Stimulated activated CD8-positive, alpha-beta memory T cell treated with anti-CD3 and anti-CD28 coated beads, Interleukin-15, amount 100 ng/mL, for 24 hours (primary cell): Measurements from ENCODE around the gene SMARCC1.

Source experiments
- DNase-seq: peaks from one replicate; pipeline ENCODE4 v3.0.0-alpha.2; 2020; ENCODE audit warnings: low read depth

The SMARCC1 gene

GRCh38 chr3:47586746-47587145 is 194.9 kb downstream of the SMARCC1 start:
- DNase-seq: no peak

DNA sequence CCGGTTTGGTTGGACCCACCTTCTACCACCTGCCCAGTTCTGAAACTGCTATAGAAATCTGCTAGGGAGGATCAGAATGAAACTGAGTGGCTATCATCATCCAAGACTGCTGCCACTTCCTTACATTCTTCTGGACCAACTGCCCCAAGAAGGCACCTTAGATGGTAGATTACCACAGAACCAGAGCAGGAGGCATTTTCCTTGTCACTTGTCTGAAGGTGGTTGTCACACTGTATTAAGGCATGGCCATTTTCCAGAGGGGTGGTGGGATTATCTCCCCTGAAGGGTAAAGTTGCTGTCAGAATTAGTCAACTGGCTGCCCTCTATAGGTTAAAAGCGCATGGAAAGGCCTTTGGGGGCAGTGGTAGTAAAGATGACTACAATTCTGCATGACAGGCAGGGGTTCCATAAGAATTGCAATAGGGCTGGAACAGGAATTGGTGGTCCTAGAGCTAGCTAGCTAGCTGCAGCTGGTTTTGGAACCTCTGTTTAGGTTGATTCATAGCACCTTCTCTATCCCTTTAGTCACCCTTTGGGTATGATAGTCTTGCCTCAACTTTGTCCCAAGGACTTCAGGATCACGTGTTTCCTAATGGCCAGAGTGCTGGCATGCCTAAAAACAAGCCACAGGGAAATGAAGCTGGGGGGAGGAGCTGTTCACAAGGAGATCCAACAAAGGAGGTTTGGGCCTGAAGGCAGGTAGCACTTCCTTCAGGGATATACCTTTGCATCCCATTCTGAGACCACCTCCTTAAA is 198.2 kb downstream of the SMARCC1 start:
- no peak for DNase-seq

DNA sequence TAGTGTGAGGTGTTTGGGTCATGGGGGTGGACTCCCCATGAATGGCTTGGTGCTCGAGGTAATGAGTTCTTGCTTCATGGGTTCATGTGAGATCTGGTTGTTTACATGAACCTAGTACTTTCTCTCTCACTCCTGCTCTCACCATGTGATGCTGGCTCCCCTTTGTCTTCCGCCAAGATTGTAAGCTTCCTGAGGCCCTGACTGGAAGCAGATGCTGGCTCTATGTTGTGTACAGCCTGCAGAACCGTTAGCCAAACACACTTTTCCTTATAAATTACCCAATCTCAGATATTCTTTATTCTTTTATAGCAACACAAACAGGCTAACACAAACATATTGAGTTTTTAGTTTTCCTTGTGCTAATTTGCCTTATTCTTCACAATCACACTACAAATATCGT is 199.9 kb downstream of the SMARCC1 start:
- no peak for DNase-seq

GRCh38 chr3:47581422-47581821 is 200.3 kb downstream of the SMARCC1 start:
- DNase-seq: no peak

- DNase-seq: no peak
Measured at GRCh38 chr3:47580481-47580880, 201.2 kb downstream of the SMARCC1 start.

- no peak for DNase-seq
Measured at GRCh38 chr3:47579875-47580274, 201.8 kb downstream of the SMARCC1 start.

DNA sequence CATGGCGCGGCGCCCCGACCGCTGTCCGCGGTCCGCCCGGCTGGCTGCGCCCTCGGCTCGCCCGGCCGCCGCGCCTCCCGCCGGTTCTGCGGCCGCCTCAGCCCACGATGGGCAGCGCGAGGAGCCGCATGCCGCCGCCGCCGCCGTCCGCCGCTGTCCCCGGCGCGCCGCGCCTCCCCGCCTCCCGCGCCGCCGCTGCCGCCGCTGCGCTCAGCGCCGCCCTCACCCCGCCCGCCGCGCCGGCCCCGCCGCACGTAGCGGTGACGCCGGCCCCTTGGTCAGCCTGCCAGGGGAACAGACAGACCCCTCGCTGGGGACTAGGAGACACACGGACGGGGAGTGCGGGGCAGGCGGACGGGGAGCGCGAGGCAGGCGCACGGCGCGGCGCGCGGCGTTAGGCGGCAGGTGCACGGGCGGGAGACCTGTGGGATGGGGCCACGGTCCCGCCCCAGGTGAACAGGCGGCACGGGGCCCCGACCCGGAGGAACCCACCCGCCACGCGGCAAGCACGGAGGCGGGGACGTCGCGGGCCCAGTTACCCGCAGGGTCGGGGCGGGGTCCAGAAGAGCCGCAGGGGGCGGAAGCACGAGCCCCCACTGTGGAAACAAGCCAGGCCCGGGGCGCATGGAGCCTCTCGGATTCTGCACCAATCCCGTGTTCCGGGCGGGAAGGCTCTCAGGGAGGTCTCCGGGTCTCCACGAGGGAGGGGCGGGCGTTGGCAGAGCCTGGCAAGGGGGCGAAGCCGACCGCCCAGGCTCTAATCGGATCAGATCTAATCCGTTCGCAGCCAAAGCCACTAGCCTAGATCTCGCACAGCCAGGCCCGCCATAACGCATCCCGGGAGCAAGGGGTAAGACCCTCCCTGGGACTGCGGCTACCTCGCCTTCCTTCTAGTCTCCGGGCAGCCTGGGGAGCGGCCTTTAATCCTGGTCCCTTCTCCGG is 202.7 kb downstream of the SMARCC1 start, which contains the start of gene CSPG5:
Gene CSPG5 (minus strand): TSS at position 175 of the 942 bp plus-strand sequence. CDS start 172 bp downstream, at position 3.
- no peak for DNase-seq

GRCh38 chr3:47578119-47578632 is 203.5 kb downstream of the SMARCC1 start:
- DNase-seq: no peak

GRCh38 chr3:47577583-47578118 is 204.0 kb downstream of the SMARCC1 start:
- no peak for DNase-seq

DNA sequence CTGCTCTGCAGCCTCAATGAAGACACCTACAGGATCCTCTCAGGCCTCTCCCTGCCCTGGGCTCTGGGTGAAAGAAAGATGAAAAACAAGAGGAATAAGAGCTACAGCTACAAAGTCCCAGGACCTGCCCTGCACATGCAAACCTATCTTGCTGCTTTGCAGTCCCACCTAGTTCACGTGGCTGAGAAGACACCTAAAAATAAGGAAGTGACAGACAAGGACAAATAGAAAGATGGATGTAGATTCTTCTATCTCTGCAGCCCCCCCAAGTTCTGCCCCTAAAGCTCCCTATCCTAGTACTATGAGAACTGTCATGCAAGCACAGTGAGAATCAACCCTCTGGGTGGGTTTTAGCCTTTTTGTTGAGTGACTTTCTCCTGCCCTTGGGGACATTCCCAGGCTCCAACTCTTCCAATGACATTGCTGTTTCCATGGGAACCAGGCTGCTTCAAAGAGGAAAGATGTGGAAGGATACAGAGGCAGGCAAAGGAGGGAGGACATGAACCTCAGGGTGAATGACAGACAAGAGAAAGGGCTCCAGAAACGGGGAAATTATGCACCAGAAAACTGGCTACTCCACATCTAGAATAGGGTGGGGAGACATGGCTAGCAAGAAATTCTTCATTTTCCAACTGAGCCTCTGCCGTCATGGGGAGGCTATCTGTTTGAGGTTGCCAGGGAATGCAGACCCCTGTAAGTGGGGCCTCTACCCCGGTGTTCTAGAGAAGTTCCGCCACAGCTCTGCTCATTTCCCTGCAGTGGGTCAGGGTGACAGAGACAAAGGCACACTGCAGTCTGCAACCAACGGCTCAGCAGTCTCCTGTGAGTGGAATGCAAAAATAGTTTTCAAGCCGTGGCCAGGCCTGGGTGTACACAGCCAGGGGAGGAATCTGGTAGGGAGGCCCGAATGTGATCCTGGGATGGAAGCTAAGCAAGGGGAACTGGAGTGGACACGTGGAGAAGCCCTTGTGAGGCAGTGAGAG is 208.2 kb downstream of the SMARCC1 start:
- no peak for DNase-seq

- DNase-seq: no peak
Measured at GRCh38 chr3:47571391-47572175, 210.1 kb downstream of the SMARCC1 start.

DNA sequence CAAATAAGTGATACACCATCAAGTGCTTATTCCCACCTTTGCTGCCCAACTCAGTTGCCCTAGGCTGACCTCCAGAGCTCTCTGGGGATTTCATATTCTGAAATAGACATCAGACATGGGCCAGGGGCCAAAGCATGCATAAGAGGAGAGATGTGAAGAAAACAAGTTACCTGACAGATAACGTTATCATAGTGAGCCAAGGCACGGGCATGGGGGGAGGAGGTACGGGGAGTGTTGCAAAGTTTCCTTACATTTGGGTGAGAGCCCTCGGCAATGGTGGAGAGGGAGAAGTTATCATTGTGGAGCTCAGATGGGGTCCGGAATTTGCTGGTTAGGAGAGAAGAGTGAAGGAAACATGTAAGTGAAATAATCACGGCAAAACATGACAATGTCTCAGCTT is 212.8 kb downstream of the SMARCC1 start:
- DNase-seq: no peak

GRCh38 chr3:47567149-47567548 is 214.5 kb downstream of the SMARCC1 start:
- no peak for DNase-seq

DNA sequence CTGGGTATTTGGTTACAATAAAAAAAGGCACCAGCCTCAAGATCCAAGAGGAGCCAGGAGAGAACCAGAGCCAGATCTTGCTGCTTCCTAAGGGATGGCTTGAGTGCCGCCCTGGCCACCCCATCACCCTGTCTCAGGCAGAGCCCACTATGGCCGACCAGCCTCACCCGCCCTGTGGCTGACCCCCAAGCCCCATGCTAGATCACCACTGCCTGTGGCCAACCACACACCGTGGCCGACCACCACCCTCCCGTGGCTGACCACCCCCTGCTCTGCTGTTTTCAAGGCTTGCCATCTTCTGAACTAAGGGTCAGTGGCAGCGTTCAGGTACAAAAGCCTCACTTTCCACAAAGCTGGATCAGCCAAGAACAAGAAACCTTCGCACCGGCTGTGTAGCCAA is 215.0 kb downstream of the SMARCC1 start:
- DNase-seq: no peak

DNA sequence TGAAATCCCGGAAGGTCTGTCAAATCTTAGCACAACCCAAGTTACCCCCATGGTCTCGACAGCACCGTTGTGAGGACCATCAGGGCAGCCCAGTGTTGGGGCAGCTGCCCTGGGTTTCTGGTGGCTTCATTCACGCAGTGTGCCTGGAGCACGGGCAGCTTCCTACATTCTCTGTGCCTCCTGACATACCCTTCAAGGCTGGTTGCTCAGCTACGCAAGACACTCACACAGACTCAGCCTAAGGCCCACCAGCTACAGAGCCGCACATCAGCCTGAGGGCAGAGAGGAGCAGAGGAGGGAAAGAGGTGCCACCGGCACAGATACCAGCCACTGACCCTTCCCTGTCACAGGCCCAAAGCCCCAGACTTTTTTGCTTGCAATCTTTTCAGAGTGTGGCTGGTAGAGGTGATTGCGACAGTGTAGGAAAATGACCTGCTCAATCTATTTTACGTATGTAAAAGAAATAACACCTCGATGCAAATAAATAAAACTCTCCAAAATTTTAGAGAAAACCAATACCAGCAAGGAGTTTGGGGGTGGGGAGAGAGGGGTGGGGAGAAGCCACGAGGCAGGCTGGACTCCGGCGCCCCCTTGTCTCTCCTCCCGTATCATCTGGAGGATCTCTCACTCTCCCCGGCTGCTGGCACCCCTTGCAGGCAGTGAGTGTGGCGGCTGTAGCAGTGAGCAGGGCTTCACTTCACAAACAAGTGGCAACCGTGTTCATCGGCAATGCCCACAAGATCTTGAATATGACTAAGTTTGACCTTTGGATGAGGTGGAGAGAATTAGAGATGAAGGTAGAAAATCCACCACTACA is 215.8 kb downstream of the SMARCC1 start:
- DNase-seq: no peak

DNA sequence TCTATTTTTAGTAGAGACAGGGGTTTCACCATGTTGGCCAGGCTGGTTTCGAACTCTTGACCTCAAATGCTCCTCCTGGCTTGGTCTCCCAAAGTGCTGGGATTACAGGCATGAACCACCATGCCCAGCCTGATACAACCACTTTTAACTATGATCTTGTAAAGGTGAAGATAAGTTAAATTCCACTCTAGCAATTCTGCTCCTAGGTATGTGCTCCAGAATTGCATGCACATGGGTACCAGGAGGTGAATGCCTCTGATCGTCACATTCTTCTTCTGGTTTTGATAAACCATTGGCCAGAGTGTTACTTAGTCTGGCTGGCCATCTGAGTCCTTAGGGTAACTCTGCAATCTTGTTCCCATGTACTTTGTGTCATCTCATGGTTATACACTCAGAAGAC is 225.3 kb downstream of the SMARCC1 start:
- DNase-seq: no peak

- no peak for DNase-seq
Measured at GRCh38 chr3:47554335-47554734, 227.4 kb downstream of the SMARCC1 start.

- DNase-seq: no peak
Measured at GRCh38 chr3:47553407-47553806, 228.3 kb downstream of the SMARCC1 start.

GRCh38 chr3:47542471-47543173 is 239.1 kb downstream of the SMARCC1 start:
- no peak for DNase-seq
